Measurements from ENCODE around the gene RHCE.

GRCh38 chr1:25442178-25442577 lies 21.6 kb upstream of the RHCE start:
- no peak for TF ChIP-seq SUZ12 (IDR thresholded peaks at IDR 0.05; ENCODE audit: extremely low read depth, insufficient read depth, insufficient read length)
- no peak for TF ChIP-seq YY1 (IDR thresholded peaks at IDR 0.05; ENCODE audit: insufficient read depth, insufficient read length)
